Activated B cell treated with CpG ODN at 0.5 μM for 24 hours (primary cell): ENCODE measurements around the gene NGB. TPM values are rescaled to one million over a fixed set of nuclear protein-coding genes. Genes with fewer than 3 reads are reported as not detected.

ENCODE experiments used
- ATAC-seq: fragments of 200-7000 bp; cut with Tn5 transposase; one replicate; pipeline ENCODE4 v1.10.0; 2021; ENCODE audit warnings: low read depth, mild to moderate bottlenecking, moderate library complexity
- CTCF ChIA-PET: fragments of 350-600 bp; sonication (Branson Sonifier 250); formaldehyde crosslinking; loops from one replicate; lab custom pipeline; 2021; ENCODE audit warnings: antibody characterized with exemption; lab: Charles Lee
- POLR2A ChIA-PET: fragments of 350-600 bp; sonication (Branson Sonifier 250); formaldehyde crosslinking; loops from one replicate; lab custom pipeline; 2021; ENCODE audit warnings: antibody characterized with exemption; lab: Charles Lee
- DNase-seq: peaks from one replicate; pipeline ENCODE4 v3.0.0; 2022
- H3K27ac Mint-ChIP-seq: one replicate; pipeline ENCODE4 v1.8.0; 2020; ENCODE audit warnings: mixed read lengths
- H3K27me3 Mint-ChIP-seq: one replicate; pipeline ENCODE4 v1.8.0; 2021; ENCODE audit warnings: mixed read lengths
- H3K36me3 Mint-ChIP-seq: one replicate; pipeline ENCODE4 v1.8.0; 2021; ENCODE audit warnings: low read depth, mixed read lengths
- H3K4me1 Mint-ChIP-seq: one replicate; pipeline ENCODE4 v1.8.0; 2021; ENCODE audit warnings: mixed read lengths
- H3K4me3 Mint-ChIP-seq: one replicate; pipeline ENCODE4 v1.8.0; 2020; ENCODE audit warnings: mild to moderate bottlenecking, mixed read lengths
- H3K9me3 Mint-ChIP-seq: one replicate; pipeline ENCODE4 v1.8.0; 2020; ENCODE audit warnings: mixed read lengths
- CTCF ChIP-seq: fragments of 200-600 bp; IDR thresholded peaks from one replicate; pipeline ENCODE4 v1.8.0; 2022; ENCODE audit warnings: antibody characterized with exemption, mild to moderate bottlenecking
- intact Hi-C: fragments of 100-400 bp; cut with micrococcal nuclease; formaldehyde crosslinking; loops from one replicate; pipeline ENCODE4 v1.15.1; 2024
- total RNA-seq: library from RNA; stranded (reverse); gene quantifications from 2 replicates; pipeline ENCODE4 v1.2.3, GENCODE V29; 2022

The NGB gene
- total RNA-seq, 1 donor from 2014 or later, result not detected

GRCh38 chr14:77239412-77239811 is 31.6 kb downstream of the NGB start:
- DNase-seq (no peak), ATAC-seq (no peak)
- H3K9me3 Mint-ChIP-seq, result no peaks in the 10 kb centered on the region
- ChIA-PET POLR2A (no interaction called here), CTCF (no interaction called here)
- no peak overlapping the region for H3K4me3 Mint-ChIP-seq
- no peak for TF ChIP-seq CTCF
- no peaks in the 10 kb centered on the region for H3K27me3 Mint-ChIP-seq
- intact Hi-C loops, result no loop called here
- H3K36me3 Mint-ChIP-seq, result no peaks in the 10 kb centered on the region
- H3K4me1 Mint-ChIP-seq, result peaks cover 29% of the 10 kb centered on the region
- H3K27ac Mint-ChIP-seq, result no peak overlapping the region

- Mint-ChIP-seq H3K9me3 (no peaks in the 10 kb centered on the region), H3K27ac (no peak overlapping the region), H3K27me3 (no peaks in the 10 kb centered on the region), H3K36me3 (no peaks in the 10 kb centered on the region), H3K4me1 (peaks cover 25% of the 10 kb centered on the region), H3K4me3 (no peak overlapping the region)
- ATAC-seq (no peak), DNase-seq (no peak)
- no peak for TF ChIP-seq CTCF
- CTCF ChIA-PET, result no interaction called here
- intact Hi-C loops, result no loop called here
- POLR2A ChIA-PET, result no interaction called here
Observed at GRCh38 chr14:77238996-77239395, 32.0 kb downstream of the NGB start.

GRCh38 chr14:77238356-77238755 is 32.6 kb downstream of the NGB start:
- TF ChIP-seq CTCF, result no peak
- ChIA-PET POLR2A (no interaction called here), CTCF (no interaction called here)
- H3K4me3 Mint-ChIP-seq, result no peak overlapping the region
- no peaks in the 10 kb centered on the region for H3K27me3 Mint-ChIP-seq
- no peak for ATAC-seq
- peaks cover 19% of the 10 kb centered on the region for H3K4me1 Mint-ChIP-seq
- no peaks in the 10 kb centered on the region for H3K36me3 Mint-ChIP-seq
- H3K9me3 Mint-ChIP-seq, result no peaks in the 10 kb centered on the region
- intact Hi-C loops, result no loop called here
- H3K27ac Mint-ChIP-seq, result no peak overlapping the region
- DNase-seq, result no peak

GRCh38 chr14:77236814-77237213 is 34.2 kb downstream of the NGB start:
- no peak overlapping the region for H3K4me3 Mint-ChIP-seq
- H3K27ac Mint-ChIP-seq, result no peak overlapping the region
- ATAC-seq, result no peak
- ChIA-PET CTCF (no interaction called here), POLR2A (no interaction called here)
- H3K36me3 Mint-ChIP-seq, result no peaks in the 10 kb centered on the region
- H3K4me1 Mint-ChIP-seq, result peaks cover 3% of the 10 kb centered on the region
- intact Hi-C loops, result no loop called here
- no peak for TF ChIP-seq CTCF
- no peaks in the 10 kb centered on the region for H3K27me3 Mint-ChIP-seq
- no peaks in the 10 kb centered on the region for H3K9me3 Mint-ChIP-seq
- DNase-seq, result no peak

GRCh38 chr14:77231721-77232120 is 39.3 kb downstream of the NGB start:
- Mint-ChIP-seq H3K27me3 (no peaks in the 10 kb centered on the region), H3K9me3 (peaks cover 2% of the 10 kb centered on the region), H3K27ac (no peak overlapping the region), H3K4me1 (no peaks in the 10 kb centered on the region), H3K36me3 (no peaks in the 10 kb centered on the region), H3K4me3 (no peak overlapping the region)
- DNase-seq (no peak), ATAC-seq (no peak)
- CTCF ChIA-PET, result no interaction called here
- intact Hi-C loops, result no loop called here
- no peak for TF ChIP-seq CTCF
- POLR2A ChIA-PET, result no interaction called here
